IMR-90 (cell line): ENCODE data around the gene AHNAK2. TPM values are rescaled to one million over a fixed set of nuclear protein-coding genes. Genes with fewer than 3 reads are reported as not detected.

Experiments used
- ATAC-seq: fragments of 200-7000 bp; cut with Tn5 transposase; 2 replicates; pipeline ENCODE4 v1.9.1; 2020; ENCODE audit warnings: low read depth, mild to moderate bottlenecking, moderate library complexity
- BruUV-seq: library from RNA; stranded (reverse); fragments of 400-500 nt; replicated peaks from 2 replicates; lab custom pipeline; 2021; lab: Mats Ljungman, UMichigan
- CTCF ChIA-PET: fragments of 300-600 bp; formaldehyde crosslinking; extraction: SDS; loops from one replicate; lab custom pipeline; 2021; ENCODE audit warnings: antibody characterized with exemption; lab: Yijun Ruan, JAX
- POLR2A ChIA-PET: fragments of 300-600 bp; sonication (Branson Sonifier 250); formaldehyde crosslinking; loops from one replicate; lab custom pipeline; 2022; ENCODE audit warnings: antibody characterized with exemption; ENCODE audit not compliant: unreplicated experiment; lab: Charles Lee
- DNase-seq: peaks from one replicate; pipeline ENCODE4 v3.0.0; 2013
- H2AFZ ChIP-seq: replicated peaks from 2 replicates; pipeline ENCODE3; 2013; ENCODE audit warnings: low read length, mild to moderate bottlenecking; ENCODE audit not compliant: poor library complexity
- H2AK5ac ChIP-seq: 2 replicates; pipeline ENCODE4 v1.6.1; 2013; ENCODE audit warnings: low read depth, low read length, inconsistent platforms
- H2AK9ac ChIP-seq: replicated peaks from 2 replicates; pipeline ENCODE3; 2013; ENCODE audit warnings: mild to moderate bottlenecking, low read depth, low read length, moderate library complexity; ENCODE audit not compliant: poor library complexity
- H2BK120ac ChIP-seq: 2 replicates; pipeline ENCODE4 v1.6.1; 2013; ENCODE audit warnings: low read depth, low read length, inconsistent platforms
- H2BK15ac ChIP-seq: 3 replicates; pipeline ENCODE4 v1.6.1; 2013; ENCODE audit warnings: low read depth, low read length, inconsistent platforms
- H2BK20ac ChIP-seq: 2 replicates; pipeline ENCODE4 v1.6.1; 2013; ENCODE audit warnings: low read depth, mild to moderate bottlenecking, inconsistent platforms, low read length, moderate library complexity
- H2BK5ac ChIP-seq: 2 replicates; pipeline ENCODE4 v1.6.1; 2013; ENCODE audit warnings: mild to moderate bottlenecking, low read depth, low read length, inconsistent platforms; ENCODE audit not compliant: poor library complexity, severe bottlenecking
- H3K14ac ChIP-seq: replicated peaks from 2 replicates; pipeline ENCODE4 v1.6.1; 2013; ENCODE audit warnings: low read depth, low read length, inconsistent platforms
- H3K18ac ChIP-seq: 2 replicates; pipeline ENCODE4 v1.6.1; 2013; ENCODE audit warnings: low read depth, low read length, control low read depth
- H3K23ac ChIP-seq: 2 replicates; pipeline ENCODE4 v1.6.1; 2013; ENCODE audit warnings: low read depth, low read length, inconsistent platforms
- H3K27ac ChIP-seq: 2 replicates; pipeline ENCODE4 v1.5.1; 2013; ENCODE audit warnings: mild to moderate bottlenecking, control low read depth, low read length; ENCODE audit not compliant: insufficient read depth
- H3K27me3 ChIP-seq: 2 replicates; pipeline ENCODE4 v1.6.1; 2013; ENCODE audit warnings: low read length; ENCODE audit not compliant: control insufficient read depth, insufficient read depth
- H3K36me3 ChIP-seq: 2 replicates; pipeline ENCODE4 v1.6.1; 2013; ENCODE audit warnings: low read length, mixed read lengths; ENCODE audit not compliant: control insufficient read depth, insufficient read depth
- H3K4ac ChIP-seq: 2 replicates; pipeline ENCODE4 v1.6.1; 2013; ENCODE audit warnings: low read depth, low read length, inconsistent platforms
- H3K4me1 ChIP-seq: 2 replicates; pipeline ENCODE4 v1.6.1; 2013; ENCODE audit warnings: low read length, mixed read lengths; ENCODE audit not compliant: control insufficient read depth, insufficient read depth
- H3K4me2 ChIP-seq: 2 replicates; pipeline ENCODE4 v1.6.1; 2013; ENCODE audit warnings: low read depth, mild to moderate bottlenecking, control low read depth, low read length, moderate library complexity
- H3K4me3 ChIP-seq: 2 replicates; pipeline ENCODE4 v1.5.1; 2013; ENCODE audit warnings: low read depth, mild to moderate bottlenecking, control low read depth, low read length, moderate library complexity; ENCODE audit not compliant: insufficient read depth
- H3K56ac ChIP-seq: 2 replicates; pipeline ENCODE4 v1.6.1; 2013; ENCODE audit warnings: low read length, inconsistent platforms; ENCODE audit not compliant: insufficient read depth; ENCODE audit errors: extremely low read depth
- H3K79me1 ChIP-seq, 2 experiments: 2 replicates each; pipeline ENCODE4 v1.6.1; 2013; ENCODE audit warnings: low read length in 2 of 2, inconsistent platforms in 1 of 2, low read depth in 1 of 2
- H3K9ac ChIP-seq: 2 replicates; pipeline ENCODE4 v1.6.1; 2013; ENCODE audit warnings: low read depth, low read length, control low read depth
- H3K9me1 ChIP-seq: 2 replicates; pipeline ENCODE4 v1.6.1; 2013; ENCODE audit warnings: low read length, inconsistent platforms; ENCODE audit not compliant: insufficient read depth
- H3K9me3 ChIP-seq: 2 replicates; pipeline ENCODE4 v1.6.1; 2013; ENCODE audit warnings: low read length; ENCODE audit not compliant: control insufficient read depth, insufficient read depth
- H4K20me1 ChIP-seq: 2 replicates; pipeline ENCODE4 v1.6.1; 2013; ENCODE audit warnings: low read length, inconsistent platforms; ENCODE audit not compliant: insufficient read depth
- H4K5ac ChIP-seq: 2 replicates; pipeline ENCODE4 v1.6.1; 2013; ENCODE audit warnings: mild to moderate bottlenecking, low read depth, low read length, control low read depth
- H4K8ac ChIP-seq, 2 experiments: 2 replicates each; pipeline ENCODE4 v1.6.1; 2013; ENCODE audit warnings: low read depth in 2 of 2, low read length in 2 of 2, control low read depth in 1 of 2, inconsistent platforms in 1 of 2
- H4K91ac ChIP-seq: 2 replicates; pipeline ENCODE4 v1.6.1; 2013; ENCODE audit warnings: low read depth, low read length, inconsistent platforms; ENCODE audit not compliant: insufficient read depth
- BHLHE40 ChIP-seq: fragments of 150-350 bp; IDR thresholded peaks from 2 replicates; pipeline ENCODE4 v1.6.1; 2016; ENCODE audit warnings: mild to moderate bottlenecking, low read depth, low read length
- CEBPB ChIP-seq: IDR thresholded peaks from 2 replicates; pipeline ENCODE4 v1.6.1; 2012; ENCODE audit warnings: low read depth, low read length, improper control_type of control experiment
- CHD1 ChIP-seq: IDR thresholded peaks from 2 replicates; pipeline ENCODE4 v1.6.1; 2012; ENCODE audit warnings: low read depth, low read length, improper control_type of control experiment
- ELK1 ChIP-seq: fragments of 150-350 bp; IDR thresholded peaks from 2 replicates; pipeline ENCODE4 v1.6.1; 2016; ENCODE audit warnings: low read depth, mild to moderate bottlenecking, low read length, moderate library complexity, borderline replicate concordance
- FOS ChIP-seq: fragments of 150-350 bp; IDR thresholded peaks from 2 replicates; pipeline ENCODE4 v1.6.1; 2016; ENCODE audit warnings: low read depth, low read length
- MAFK ChIP-seq: IDR thresholded peaks from 2 replicates; pipeline ENCODE4 v1.6.1; 2012; ENCODE audit warnings: low read depth, low read length, improper control_type of control experiment
- MAZ ChIP-seq: IDR thresholded peaks from 2 replicates; pipeline ENCODE4 v1.6.1; 2012; ENCODE audit warnings: low read depth, mild to moderate bottlenecking, low read length, improper control_type of control experiment, moderate library complexity, borderline replicate concordance
- MXI1 ChIP-seq: IDR thresholded peaks from 2 replicates; pipeline ENCODE4 v1.6.1; 2012; ENCODE audit warnings: low read depth, mild to moderate bottlenecking, low read length, moderate library complexity, borderline replicate concordance
- NFE2L2 ChIP-seq: fragments of 150-350 bp; IDR thresholded peaks from 2 replicates; pipeline ENCODE4 v1.6.1; 2016; ENCODE audit warnings: low read depth, mild to moderate bottlenecking, low read length
- POLR2A ChIP-seq: IDR thresholded peaks from 2 replicates; pipeline ENCODE4 v1.6.1; 2012; ENCODE audit warnings: mild to moderate bottlenecking, low read depth, low read length
- RAD21 ChIP-seq: IDR thresholded peaks from 2 replicates; pipeline ENCODE4 v1.6.1; 2012; ENCODE audit warnings: low read length, improper control_type of control experiment
- RCOR1 ChIP-seq: IDR thresholded peaks from 2 replicates; pipeline ENCODE4 v1.6.1; 2012; ENCODE audit warnings: mild to moderate bottlenecking, low read length, improper control_type of control experiment; ENCODE audit not compliant: insufficient replicate concordance
- RFX5 ChIP-seq: IDR thresholded peaks from 2 replicates; pipeline ENCODE4 v1.8.0; 2012; ENCODE audit warnings: low read depth, mild to moderate bottlenecking, low read length, moderate library complexity
- SMC3 ChIP-seq: fragments of 150-350 bp; IDR thresholded peaks from 2 replicates; pipeline ENCODE4 v1.6.1; 2016; ENCODE audit warnings: low read depth, mild to moderate bottlenecking, antibody characterized with exemption, low read length, moderate library complexity
- USF2 ChIP-seq: fragments of 150-350 bp; IDR thresholded peaks from 2 replicates; pipeline ENCODE4 v1.6.1; 2017; ENCODE audit warnings: mild to moderate bottlenecking, antibody characterized with exemption, low read length, low read depth
- WGBS, 2 experiments: methylation state at CpG; one replicate each; pipeline versions ENCODE4 v1.1.5 to v1.1.7; 2013; ENCODE audit warnings: missing lambda C conversion rate in 2 of 2; ENCODE audit not compliant: insufficient read length in 1 of 2; ENCODE audit errors: extremely low coverage in 2 of 2; 5-methylcytosine and 5-hydroxymethylcytosine counted together
- dilution Hi-C: fragments of 300-500 bp; cut with HindIII; formaldehyde crosslinking; loops from one replicate; pipeline ENCODE4 v1.14.3; 2018; ENCODE audit warnings: low sequenced_read_pairs; ENCODE audit not compliant: unreplicated experiment
- in situ Hi-C: fragments of 300-500 bp; cut with MboI; formaldehyde crosslinking; loops from 3 replicates; pipeline ENCODE4 v1.14.3; 2019; ENCODE audit warnings: low sequenced_read_pairs, inconsistent platforms, mixed read lengths
- intact Hi-C: fragments of 100-400 bp; cut with micrococcal nuclease; formaldehyde crosslinking; loops from 2 replicates; pipeline ENCODE4 v1.10.0; 2022
- polyA plus RNA-seq, 3 experiments: library from polyadenylated mRNA; depleted of rRNA; stranded (reverse); fragments of >200 nt; gene quantifications; 2 replicates each; pipeline ENCODE4 v1.2.3, GENCODE V29; 2012; ENCODE audit warnings: low replicate concordance in 1 of 3
- total RNA-seq: library from RNA; depleted of rRNA; stranded (reverse); fragments of >200 nt; gene quantifications from 2 replicates; pipeline ENCODE4 v1.2.3, GENCODE V29; 2012
- TF ChIP-seq, protein P1 (sequence below): conservative IDR thresholded peaks from 2 replicates; pipeline ENCODE4 v1.5.1; 2012; ENCODE audit warnings: mild to moderate bottlenecking, low read depth, low read length, improper control_type of control experiment

The AHNAK2 gene
- total and polyA plus RNA-seq, 2 of the 4 experiments (the other 2 are of a cell fraction) = 2.6 to 7.9 TPM

- H3K56ac ChIP-seq = no peak overlapping the region
- DNase-seq (no peak), ATAC-seq (no peak)
- H3K9me1 ChIP-seq = no peaks in the 10 kb centered on the region
- TF ChIP-seq ELK1 = no peak
- no peak for TF ChIP-seq RCOR1
- no peak for TF ChIP-seq MAZ
- no peak for TF ChIP-seq USF2
- no peak for TF ChIP-seq CHD1
- TF ChIP-seq MXI1 = no peak
- no peak for TF ChIP-seq MAFK
- TF ChIP-seq CEBPB = no peak
- TF ChIP-seq POLR2A = no peak
- no peak for TF ChIP-seq RAD21
- TF ChIP-seq BHLHE40 = no peak
- TF ChIP-seq NFE2L2 = no peak
- TF ChIP-seq FOS = no peak
- TF ChIP-seq SMC3 = no peak
- no peak for TF ChIP-seq RFX5
- TF ChIP-seq, protein P1, sequence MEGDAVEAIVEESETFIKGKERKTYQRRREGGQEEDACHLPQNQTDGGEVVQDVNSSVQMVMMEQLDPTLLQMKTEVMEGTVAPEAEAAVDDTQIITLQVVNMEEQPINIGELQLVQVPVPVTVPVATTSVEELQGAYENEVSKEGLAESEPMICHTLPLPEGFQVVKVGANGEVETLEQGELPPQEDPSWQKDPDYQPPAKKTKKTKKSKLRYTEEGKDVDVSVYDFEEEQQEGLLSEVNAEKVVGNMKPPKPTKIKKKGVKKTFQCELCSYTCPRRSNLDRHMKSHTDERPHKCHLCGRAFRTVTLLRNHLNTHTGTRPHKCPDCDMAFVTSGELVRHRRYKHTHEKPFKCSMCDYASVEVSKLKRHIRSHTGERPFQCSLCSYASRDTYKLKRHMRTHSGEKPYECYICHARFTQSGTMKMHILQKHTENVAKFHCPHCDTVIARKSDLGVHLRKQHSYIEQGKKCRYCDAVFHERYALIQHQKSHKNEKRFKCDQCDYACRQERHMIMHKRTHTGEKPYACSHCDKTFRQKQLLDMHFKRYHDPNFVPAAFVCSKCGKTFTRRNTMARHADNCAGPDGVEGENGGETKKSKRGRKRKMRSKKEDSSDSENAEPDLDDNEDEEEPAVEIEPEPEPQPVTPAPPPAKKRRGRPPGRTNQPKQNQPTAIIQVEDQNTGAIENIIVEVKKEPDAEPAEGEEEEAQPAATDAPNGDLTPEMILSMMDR = no peak
- H2BK5ac ChIP-seq = no peak overlapping the region
- POLR2A ChIA-PET = no interaction called here
- H4K8ac ChIP-seq = no peak overlapping the region
- H3K9me3 ChIP-seq = peaks cover 6% of the 10 kb centered on the region; the same call in 1 of the 2 replicates
- CTCF ChIA-PET = no interaction called here
- no peaks in the 10 kb centered on the region for H3K79me1 ChIP-seq
- no peak overlapping the region for H2AFZ ChIP-seq
- H4K5ac ChIP-seq = no peak overlapping the region
- peaks cover 2% of the 10 kb centered on the region; the same call in 1 of the 2 replicates for H3K4me1 ChIP-seq
- H4K20me1 ChIP-seq = no peaks in the 10 kb centered on the region
- no peak overlapping the region for H3K14ac ChIP-seq
- H2AK5ac ChIP-seq = no peak overlapping the region
- WGBS, 2 experiments = 80% methylated on average over 2 of the region's 8 CpGs; no CpG with 5 or more reads in 1 of the 2 experiments
- no peak overlapping the region for H2BK20ac ChIP-seq
- peaks cover 34% of the 10 kb centered on the region; the same call in 1 of the 2 replicates for H3K27me3 ChIP-seq
- no peak overlapping the region for H3K4me3 ChIP-seq
- no peak overlapping the region for H3K27ac ChIP-seq
- H4K91ac ChIP-seq = no peak overlapping the region
- no peak overlapping the region for H2BK15ac ChIP-seq
- no peaks in the 10 kb centered on the region for H3K36me3 ChIP-seq
- H2AK9ac ChIP-seq = no peak overlapping the region
- no TSS peak for BruUV-seq
- no peak overlapping the region for H3K9ac ChIP-seq
- H3K4me2 ChIP-seq = no peak overlapping the region
- intact Hi-C loops = no loop called here
- H2BK120ac ChIP-seq = no peak overlapping the region
- H3K4ac ChIP-seq = no peak overlapping the region
- H3K18ac ChIP-seq = no peak overlapping the region
- H3K23ac ChIP-seq = no peak overlapping the region
- dilution Hi-C loops = no loop called here
- in situ Hi-C loops = no loop called here
Observed at GRCh38 chr14:104927901-104928300, 50.3 kb downstream of the AHNAK2 start.
